Effector memory CD8-positive, alpha-beta T cell (primary cell): ENCODE results near the gene SURF2.
A peak's percentile ranks its signal among the peaks of the same experiment; 100 is the strongest.
"Not testable (repeated sequence)": the region's sequence is repeated elsewhere in the genome, so short reads cannot be mapped to it uniquely, and the experiment has no call there.

ENCODE experiments used
- ATAC-seq: fragments of 150-1000 bp; cut with Tn5 transposase; replicated peaks from 2 replicates; pipeline ENCODE4 v1.10.0; 2021; ENCODE audit warnings: mild to moderate bottlenecking, moderate library complexity
- DNase-seq, 3 experiments: peaks; one replicate each; pipeline ENCODE4 v3.0.0; 2021
- H3K27ac Mint-ChIP-seq, 2 donors: one replicate each; pipeline ENCODE4 v1.8.0; 2022; ENCODE audit warnings: mild to moderate bottlenecking in 2 of 2, mixed read lengths in 2 of 2, moderate library complexity in 2 of 2
- H3K27me3 Mint-ChIP-seq, 2 donors: one replicate each; pipeline ENCODE4 v1.8.0; 2022; ENCODE audit warnings: mixed read lengths in 2 of 2
- H3K36me3 Mint-ChIP-seq: one replicate; pipeline ENCODE4 v1.8.0; 2022; ENCODE audit warnings: mild to moderate bottlenecking, moderate library complexity, mixed read lengths; ENCODE audit not compliant: insufficient read depth
- H3K4me1 Mint-ChIP-seq, 2 donors: one replicate each; pipeline ENCODE4 v1.8.0; 2022; ENCODE audit warnings: low read depth in 2 of 2, mixed read lengths in 2 of 2
- H3K4me3 Mint-ChIP-seq, 2 donors: one replicate each; pipeline ENCODE4 v1.8.0; 2022; ENCODE audit warnings: mild to moderate bottlenecking in 2 of 2, mixed read lengths in 2 of 2, moderate library complexity in 2 of 2
- H3K9me3 Mint-ChIP-seq, 2 donors: one replicate each; pipeline ENCODE4 v1.8.0; 2022; ENCODE audit warnings: mixed read lengths in 2 of 2

The SURF2 gene

GRCh38 chr9:133367778-133368177, 11.4 kb downstream of the SURF2 start:
- peak overlapping the region in 1 of 2 donors; percentile 94 for H3K4me3 Mint-ChIP-seq
- peaks cover 95% of the 10 kb centered on the region for H3K36me3 Mint-ChIP-seq
- peak overlapping the region in 1 of 2 donors; percentile 97 for H3K27ac Mint-ChIP-seq
- no peaks in the 10 kb centered on the region for H3K9me3 Mint-ChIP-seq
- no peaks in the 10 kb centered on the region for H3K27me3 Mint-ChIP-seq
- DNase-seq = no peak
- peaks cover 55 to 70% of the 10 kb centered on the region in 2 donors for H3K4me1 Mint-ChIP-seq
- no peak for ATAC-seq

- H3K4me1 Mint-ChIP-seq = peaks cover 56 to 71% of the 10 kb centered on the region in 2 donors
- peaks cover 95% of the 10 kb centered on the region for H3K36me3 Mint-ChIP-seq
- ATAC-seq = no peak
- H3K9me3 Mint-ChIP-seq = no peaks in the 10 kb centered on the region
- peak overlapping the region; percentile 94 to 97 for H3K27ac Mint-ChIP-seq
- H3K4me3 Mint-ChIP-seq = peak overlapping the region; percentile 93 to 94
- DNase-seq = no peak
- no peaks in the 10 kb centered on the region for H3K27me3 Mint-ChIP-seq
Measured at GRCh38 chr9:133368249-133368881, 12.0 kb downstream of the SURF2 start.

GRCh38 chr9:133369422-133369821, 13.1 kb downstream of the SURF2 start:
- DNase-seq = no peak
- H3K4me1 Mint-ChIP-seq = peaks cover 52 to 68% of the 10 kb centered on the region in 2 donors
- H3K27me3 Mint-ChIP-seq = no peaks in the 10 kb centered on the region
- H3K9me3 Mint-ChIP-seq = no peaks in the 10 kb centered on the region
- peaks cover 94% of the 10 kb centered on the region for H3K36me3 Mint-ChIP-seq
- ATAC-seq = peak; percentile 4
- H3K4me3 Mint-ChIP-seq = peak overlapping the region; percentile 93 to 94
- peak overlapping the region; percentile 94 to 97 for H3K27ac Mint-ChIP-seq

GRCh38 chr9:133369933-133370332, 13.6 kb downstream of the SURF2 start:
- Mint-ChIP-seq H3K36me3 (peaks cover 94% of the 10 kb centered on the region), H3K27me3 (no peaks in the 10 kb centered on the region), H3K4me3 (peak overlapping the region; percentile 93 to 94), H3K9me3 (no peaks in the 10 kb centered on the region), H3K27ac (peak overlapping the region; percentile 94 to 97), H3K4me1 (peaks cover 57 to 68% of the 10 kb centered on the region in 2 donors)
- ATAC-seq (peak; percentile 27), DNase-seq (peak in 1 of 3 experiments; percentile 31)

DNA sequence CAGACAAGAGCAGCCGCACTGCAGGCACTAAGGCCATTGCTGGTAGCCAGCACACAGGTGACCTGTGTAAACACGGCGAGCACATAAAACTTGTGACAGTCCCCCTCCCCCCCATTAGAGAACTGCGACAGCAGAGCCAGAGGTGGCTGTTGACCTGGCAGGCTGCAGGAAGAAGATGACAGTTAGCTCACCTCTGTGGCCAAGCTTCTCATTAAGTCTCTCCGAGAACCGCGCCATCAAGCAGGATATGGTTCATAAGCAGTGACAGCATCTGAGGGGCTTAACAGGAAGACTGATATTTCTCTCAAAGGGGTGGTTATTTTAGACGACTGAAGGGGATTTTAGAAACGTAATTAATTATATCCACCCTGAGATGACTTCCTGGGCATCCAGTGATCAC, 14.3 kb downstream of the SURF2 start:
- peaks cover 91% of the 10 kb centered on the region for H3K36me3 Mint-ChIP-seq
- ATAC-seq (peak; percentile 64), DNase-seq (peak; percentile 59 to 62 (median 61))
- no peaks in the 10 kb centered on the region for H3K9me3 Mint-ChIP-seq
- peak overlapping the region; percentile 94 to 97 for H3K27ac Mint-ChIP-seq
- H3K4me3 Mint-ChIP-seq = peak overlapping the region; percentile 93 to 94
- no peaks in the 10 kb centered on the region for H3K27me3 Mint-ChIP-seq
- H3K4me1 Mint-ChIP-seq = peaks cover 61 to 67% of the 10 kb centered on the region in 2 donors

DNA sequence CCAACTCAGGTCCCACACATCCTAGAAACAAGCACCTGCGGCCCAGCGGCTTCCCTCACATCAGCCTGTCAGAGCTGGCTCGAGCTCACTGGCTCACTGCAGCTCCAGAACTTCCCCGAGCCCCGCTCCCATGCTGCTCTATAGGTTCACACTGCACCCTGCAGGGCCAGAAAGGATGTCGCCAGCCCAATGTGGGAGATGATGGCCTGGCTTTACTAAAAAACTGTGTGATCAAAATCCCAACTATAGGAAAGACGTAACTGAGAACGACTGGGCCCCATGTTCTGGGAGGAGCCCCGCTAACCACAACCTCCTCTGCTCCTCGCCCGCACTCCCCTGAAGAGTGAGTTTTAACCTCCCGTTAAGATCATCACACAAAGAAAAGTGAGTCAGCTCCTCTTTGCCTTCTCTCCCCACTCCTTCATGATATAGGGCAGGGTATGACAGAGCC, 14.9 kb downstream of the SURF2 start:
- Mint-ChIP-seq H3K36me3 (peaks cover 85% of the 10 kb centered on the region), H3K4me3 (peak overlapping the region; percentile 93 to 94), H3K9me3 (no peaks in the 10 kb centered on the region), H3K27me3 (no peaks in the 10 kb centered on the region), H3K27ac (peak overlapping the region; percentile 94 to 97), H3K4me1 (peaks cover 61% of the 10 kb centered on the region in 2 donors)
- ATAC-seq (peak; percentile 49), DNase-seq (peak; percentile 54 to 59 (median 55))

DNA sequence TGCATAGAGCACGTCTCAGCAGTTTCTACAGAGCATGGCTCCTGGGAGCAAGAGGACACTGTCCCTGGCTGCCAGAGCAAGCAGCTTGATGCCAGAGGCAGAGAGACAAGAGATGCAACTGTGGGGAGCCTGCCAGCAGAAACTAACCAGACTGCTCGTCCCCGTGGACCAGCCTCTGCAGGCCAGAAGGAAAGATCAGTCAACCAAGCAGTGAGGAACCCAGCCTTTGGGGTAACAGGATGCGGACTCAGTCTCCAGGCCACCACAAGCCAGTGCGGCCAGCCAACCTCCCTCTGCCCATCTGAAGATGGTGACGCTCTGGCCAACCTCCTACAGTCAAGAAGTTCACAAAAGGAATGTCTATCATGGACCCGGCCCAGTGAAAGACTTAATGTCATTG, 15.8 kb downstream of the SURF2 start:
- no peak for ATAC-seq
- peak overlapping the region; percentile 94 to 97 for H3K27ac Mint-ChIP-seq
- no peaks in the 10 kb centered on the region for H3K27me3 Mint-ChIP-seq
- H3K4me1 Mint-ChIP-seq = peaks cover 59 to 61% of the 10 kb centered on the region in 2 donors
- peaks cover 79% of the 10 kb centered on the region for H3K36me3 Mint-ChIP-seq
- no peak for DNase-seq
- no peaks in the 10 kb centered on the region for H3K9me3 Mint-ChIP-seq
- H3K4me3 Mint-ChIP-seq = peak overlapping the region; percentile 93 to 94

DNA sequence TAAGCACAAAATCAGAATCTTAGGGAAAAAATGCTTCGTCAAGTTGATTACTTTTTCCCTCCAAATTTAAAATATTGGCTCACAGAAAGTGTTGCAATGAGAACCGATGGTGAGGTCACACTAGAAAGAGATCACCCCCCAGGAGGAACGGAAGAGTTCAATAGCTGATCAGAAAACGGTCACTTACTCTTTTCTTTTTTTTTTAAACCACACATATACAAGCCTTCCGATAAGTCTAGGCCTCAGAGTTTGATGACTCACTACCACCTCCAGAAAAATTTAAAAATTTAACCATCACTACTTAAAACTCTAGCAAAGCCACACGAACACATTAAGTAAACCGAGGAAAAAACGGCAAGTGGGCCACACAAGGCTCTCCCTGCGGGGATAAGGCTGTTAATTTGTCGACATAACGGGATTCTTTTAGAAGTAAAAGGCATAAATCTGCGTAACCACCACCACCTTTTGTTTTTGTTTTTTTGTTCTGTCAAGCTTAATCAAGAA, 18.3 kb downstream of the SURF2 start:
- no peaks in the 10 kb centered on the region for H3K27me3 Mint-ChIP-seq
- H3K4me1 Mint-ChIP-seq = peaks cover 33 to 47% of the 10 kb centered on the region in 2 donors
- peak; percentile 29 for ATAC-seq
- no peak for DNase-seq
- peaks cover 57% of the 10 kb centered on the region for H3K36me3 Mint-ChIP-seq
- H3K27ac Mint-ChIP-seq = peak overlapping the region; percentile 97 to 98
- no peaks in the 10 kb centered on the region for H3K9me3 Mint-ChIP-seq
- peak overlapping the region; percentile 93 to 94 for H3K4me3 Mint-ChIP-seq

DNA sequence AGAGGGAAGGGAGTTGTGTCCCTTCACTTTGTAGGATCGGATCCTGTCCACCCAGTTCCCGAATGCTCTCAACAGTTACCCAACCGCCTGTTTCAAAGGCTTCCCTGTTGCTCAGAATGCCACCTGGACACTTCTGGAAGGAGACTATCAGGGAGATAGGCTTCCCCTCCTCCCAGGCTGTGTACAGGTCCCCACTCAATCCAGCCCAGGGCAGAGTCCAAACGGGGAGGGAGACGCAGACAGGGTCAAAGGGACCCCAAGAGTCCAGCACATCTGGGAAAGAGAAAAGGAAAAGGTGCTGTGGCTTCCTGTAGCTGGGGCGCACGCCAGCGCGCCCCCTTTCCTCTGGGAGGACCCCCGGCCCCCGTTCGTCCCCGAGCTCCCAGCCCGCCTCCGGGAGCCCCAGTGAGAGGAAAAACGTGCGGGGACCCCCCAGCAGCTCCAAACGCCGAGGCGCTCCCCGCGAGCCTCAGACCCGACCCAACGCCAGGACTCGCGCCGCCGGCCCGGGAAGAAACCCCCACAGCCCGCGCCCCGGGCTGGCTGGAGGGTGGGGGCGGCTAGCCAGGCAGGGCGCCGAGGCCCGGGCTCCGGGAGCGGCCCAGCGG, 18.9 kb downstream of the SURF2 start:
- H3K4me1 Mint-ChIP-seq = peaks cover 28 to 41% of the 10 kb centered on the region in 2 donors
- H3K4me3 Mint-ChIP-seq = peak overlapping the region; percentile 93 to 94
- H3K27me3 Mint-ChIP-seq = no peaks in the 10 kb centered on the region
- ATAC-seq (no peak), DNase-seq (no peak)
- peak overlapping the region; percentile 97 to 98 for H3K27ac Mint-ChIP-seq
- peaks cover 52% of the 10 kb centered on the region for H3K36me3 Mint-ChIP-seq
- H3K9me3 Mint-ChIP-seq = no peaks in the 10 kb centered on the region

DNA sequence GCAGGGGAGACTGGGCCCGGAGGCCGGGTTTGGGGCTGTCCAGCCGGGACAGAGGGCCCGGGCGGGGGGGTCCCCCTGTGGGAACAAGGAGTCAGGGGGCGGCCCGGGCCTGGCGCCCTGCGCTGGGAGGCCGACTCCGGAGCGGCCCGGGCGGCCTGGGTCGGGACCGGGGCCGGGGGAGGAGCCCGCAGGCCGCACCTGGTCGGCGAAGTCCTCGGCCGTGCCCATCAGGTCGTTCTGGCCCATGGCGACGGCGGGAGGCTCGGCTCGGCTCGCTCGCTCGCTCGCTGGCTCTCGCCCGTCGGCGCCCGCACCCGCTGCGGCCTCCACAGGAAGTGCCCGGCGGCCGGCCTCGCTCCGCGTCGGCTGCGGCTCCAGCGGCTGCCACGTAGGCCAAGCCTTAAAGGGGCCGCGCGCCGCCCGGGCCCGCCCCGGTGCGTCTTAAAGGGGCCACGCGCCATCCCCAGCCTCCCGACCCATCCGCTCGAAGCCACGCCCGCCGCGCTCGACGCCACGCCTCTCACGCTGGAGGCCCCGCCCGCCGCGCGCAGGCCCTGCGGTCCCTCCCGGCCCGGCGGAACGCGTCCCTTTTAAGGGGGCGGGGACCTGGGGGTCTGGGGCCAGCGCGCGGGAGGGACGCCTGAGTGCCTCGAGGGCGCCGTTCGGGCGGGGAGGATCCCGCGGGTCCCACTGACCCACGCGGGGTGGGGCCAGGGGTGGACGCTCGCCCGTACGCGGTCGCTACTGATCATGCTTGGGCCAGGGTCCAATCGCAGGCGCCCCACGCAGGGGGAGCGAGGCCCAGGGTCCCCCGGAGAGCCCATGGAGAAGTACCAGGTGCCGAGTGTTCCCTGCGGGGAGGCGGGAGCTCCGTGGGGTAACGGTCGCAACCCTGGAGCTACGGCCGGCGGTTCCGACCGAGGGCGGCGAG, 19.6 kb downstream of the SURF2 start, which contains the start of the genes STKLD1 and SURF4:
Gene STKLD1 (plus strand): TSS at position 643 of the 931 bp plus-strand sequence. CDS start 108 bp downstream, at position 751.
Gene SURF4 (minus strand): TSS at position 337 of the 931 bp plus-strand sequence. CDS start 91 bp downstream, at position 246.
- peak; percentile 94 to 96 (median 96) for DNase-seq
- peaks cover 20 to 33% of the 10 kb centered on the region in 2 donors for H3K4me1 Mint-ChIP-seq
- H3K9me3 Mint-ChIP-seq = no peaks in the 10 kb centered on the region
- peaks cover 44% of the 10 kb centered on the region for H3K36me3 Mint-ChIP-seq
- no peaks in the 10 kb centered on the region for H3K27me3 Mint-ChIP-seq
- ATAC-seq = peak; percentile 78
- peak within 1 kb of the TSS; percentile 97 to 98 for H3K27ac Mint-ChIP-seq
- peak within 1 kb of the TSS; percentile 93 to 94 for H3K4me3 Mint-ChIP-seq

GRCh38 chr9:133377280-133377679, 20.9 kb downstream of the SURF2 start:
- peak overlapping the region; percentile 64 to 70 for H3K4me3 Mint-ChIP-seq
- H3K4me1 Mint-ChIP-seq = peaks cover 7 to 20% of the 10 kb centered on the region in 2 donors
- ATAC-seq = not testable (repeated sequence)

GRCh38 chr9:133377721-133378216, 21.4 kb downstream of the SURF2 start:
- Mint-ChIP-seq H3K27ac (no peak overlapping the region), H3K36me3 (peaks cover 29% of the 10 kb centered on the region), H3K27me3 (no peaks in the 10 kb centered on the region), H3K4me3 (peak overlapping the region in 1 of 2 donors; percentile 70), H3K4me1 (peaks cover 2 to 16% of the 10 kb centered on the region in 2 donors), H3K9me3 (no peaks in the 10 kb centered on the region)
- no peak for DNase-seq
- no peak for ATAC-seq

More at GRCh38 chr9:133377280-133377679, 20.9 kb downstream of the SURF2 start:
- peaks cover 34% of the 10 kb centered on the region for H3K36me3 Mint-ChIP-seq
- not testable (repeated sequence) for DNase-seq, H3K9me3 Mint-ChIP-seq, H3K27ac Mint-ChIP-seq, H3K27me3 Mint-ChIP-seq
